Measurements from ENCODE around the gene GBP1.

DNA sequence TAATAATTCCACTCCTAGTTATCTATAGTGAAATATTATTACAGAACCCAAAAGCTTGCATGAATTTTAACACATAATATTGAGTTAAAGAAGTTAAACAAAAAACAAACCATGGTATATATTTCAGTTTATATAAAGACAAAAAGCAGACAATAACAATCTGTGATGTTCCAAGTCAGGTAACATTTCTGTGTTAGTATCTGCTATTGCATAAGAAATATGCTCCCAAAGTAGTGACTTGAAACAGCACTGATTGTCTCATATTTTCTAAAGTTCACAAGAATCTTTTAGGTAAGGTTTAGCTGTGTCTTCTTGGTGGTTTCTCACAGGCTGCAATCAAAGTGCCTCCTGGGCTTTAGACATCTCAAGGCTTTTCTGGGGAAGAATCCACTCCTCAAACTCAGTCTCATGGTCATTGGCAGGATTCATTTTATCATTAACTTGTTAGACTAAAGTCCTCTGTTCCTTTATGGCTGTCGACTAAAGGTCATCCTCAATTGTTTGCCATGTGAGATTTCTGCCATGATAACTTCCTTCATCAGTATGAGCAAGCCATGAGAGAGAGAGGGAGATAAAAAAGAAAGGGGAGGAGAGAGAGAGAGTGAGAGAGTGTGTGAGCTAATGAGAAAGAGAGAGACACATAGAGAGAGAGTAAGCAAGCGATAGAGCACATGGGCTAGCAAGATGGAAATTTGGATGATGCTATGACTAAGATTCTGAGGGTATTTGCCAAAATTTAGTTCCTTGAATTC lies 19.9 kb downstream of the GBP1 start:
- TF ChIP-seq, protein P1, sequence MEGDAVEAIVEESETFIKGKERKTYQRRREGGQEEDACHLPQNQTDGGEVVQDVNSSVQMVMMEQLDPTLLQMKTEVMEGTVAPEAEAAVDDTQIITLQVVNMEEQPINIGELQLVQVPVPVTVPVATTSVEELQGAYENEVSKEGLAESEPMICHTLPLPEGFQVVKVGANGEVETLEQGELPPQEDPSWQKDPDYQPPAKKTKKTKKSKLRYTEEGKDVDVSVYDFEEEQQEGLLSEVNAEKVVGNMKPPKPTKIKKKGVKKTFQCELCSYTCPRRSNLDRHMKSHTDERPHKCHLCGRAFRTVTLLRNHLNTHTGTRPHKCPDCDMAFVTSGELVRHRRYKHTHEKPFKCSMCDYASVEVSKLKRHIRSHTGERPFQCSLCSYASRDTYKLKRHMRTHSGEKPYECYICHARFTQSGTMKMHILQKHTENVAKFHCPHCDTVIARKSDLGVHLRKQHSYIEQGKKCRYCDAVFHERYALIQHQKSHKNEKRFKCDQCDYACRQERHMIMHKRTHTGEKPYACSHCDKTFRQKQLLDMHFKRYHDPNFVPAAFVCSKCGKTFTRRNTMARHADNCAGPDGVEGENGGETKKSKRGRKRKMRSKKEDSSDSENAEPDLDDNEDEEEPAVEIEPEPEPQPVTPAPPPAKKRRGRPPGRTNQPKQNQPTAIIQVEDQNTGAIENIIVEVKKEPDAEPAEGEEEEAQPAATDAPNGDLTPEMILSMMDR (IDR thresholded peaks at IDR 0.05 in 2 of 3, conservative IDR thresholded peaks at IDR 0.05 in 1 of 3; ENCODE audit: borderline replicate concordance in 1 of 3, insufficient read depth in 1 of 3, low read depth in 2 of 3, low read length in 2 of 3): no peak
- TF ChIP-seq POLR2A (IDR thresholded peaks at IDR 0.05; ENCODE audit: borderline replicate concordance, extremely low read depth, insufficient read depth, insufficient read length) (no peak), FOSL1 (IDR thresholded peaks at IDR 0.05; ENCODE audit: low read depth) (no peak), RAD21 (IDR thresholded peaks at IDR 0.05; ENCODE audit: low read depth) (no peak), SRF (IDR thresholded peaks at IDR 0.05; ENCODE audit: low read depth) (no peak), ZFX (IDR thresholded peaks at IDR 0.05) (no peak), EZH2 (IDR thresholded peaks at IDR 0.05) (no peak), SIN3A (IDR thresholded peaks at IDR 0.05; ENCODE audit: low read depth) (no peak)
- TF ChIP-seq, protein P2, sequence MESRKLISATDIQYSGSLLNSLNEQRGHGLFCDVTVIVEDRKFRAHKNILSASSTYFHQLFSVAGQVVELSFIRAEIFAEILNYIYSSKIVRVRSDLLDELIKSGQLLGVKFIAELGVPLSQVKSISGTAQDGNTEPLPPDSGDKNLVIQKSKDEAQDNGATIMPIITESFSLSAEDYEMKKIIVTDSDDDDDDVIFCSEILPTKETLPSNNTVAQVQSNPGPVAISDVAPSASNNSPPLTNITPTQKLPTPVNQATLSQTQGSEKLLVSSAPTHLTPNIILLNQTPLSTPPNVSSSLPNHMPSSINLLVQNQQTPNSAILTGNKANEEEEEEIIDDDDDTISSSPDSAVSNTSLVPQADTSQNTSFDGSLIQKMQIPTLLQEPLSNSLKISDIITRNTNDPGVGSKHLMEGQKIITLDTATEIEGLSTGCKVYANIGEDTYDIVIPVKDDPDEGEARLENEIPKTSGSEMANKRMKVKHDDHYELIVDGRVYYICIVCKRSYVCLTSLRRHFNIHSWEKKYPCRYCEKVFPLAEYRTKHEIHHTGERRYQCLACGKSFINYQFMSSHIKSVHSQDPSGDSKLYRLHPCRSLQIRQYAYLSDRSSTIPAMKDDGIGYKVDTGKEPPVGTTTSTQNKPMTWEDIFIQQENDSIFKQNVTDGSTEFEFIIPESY (IDR thresholded peaks at IDR 0.05; ENCODE audit: extremely low read depth, insufficient replicate concordance, low read length): no peak

Data from HCT116 (cell line).